Measurements from ENCODE around the gene LMAN1L.

Gene LMAN1L

GRCh38 chr15:74812533-74812932, at the start of gene LMAN1L:
LMAN1L (plus strand) TSS chr15:74812835; CDS start chr15:74812855, 20 bp downstream.
- DNase-seq = no peak

GRCh38 chr15:74763416-74763815, 49.2 kb upstream of the LMAN1L start:
- DNase-seq = no peak

GRCh38 chr15:74767167-74768098, 45.2 kb upstream of the LMAN1L start:
- no peak for DNase-seq

- no peak for DNase-seq
Observed at GRCh38 chr15:74768099-74768770, 44.4 kb upstream of the LMAN1L start.

GRCh38 chr15:74768771-74769342, 43.8 kb upstream of the LMAN1L start:
- peak; percentile 44 for DNase-seq

GRCh38 chr15:74769463-74770025, 43.1 kb upstream of the LMAN1L start:
- DNase-seq = no peak

GRCh38 chr15:74770211-74770903, 42.3 kb upstream of the LMAN1L start:
- no peak for DNase-seq

- DNase-seq = no peak
Observed at GRCh38 chr15:74773329-74773728, 39.3 kb upstream of the LMAN1L start.

GRCh38 chr15:74773731-74774252, 38.8 kb upstream of the LMAN1L start:
- DNase-seq = no peak

GRCh38 chr15:74775132-74775562, 37.5 kb upstream of the LMAN1L start:
- no peak for DNase-seq

- DNase-seq = no peak
Observed at GRCh38 chr15:74775894-74776293, 36.7 kb upstream of the LMAN1L start.

- peak; percentile 37 for DNase-seq
Observed at GRCh38 chr15:74776821-74777768, 35.5 kb upstream of the LMAN1L start.

GRCh38 chr15:74777769-74778598, 34.7 kb upstream of the LMAN1L start:
- no peak for DNase-seq

GRCh38 chr15:74778599-74778970, 34.0 kb upstream of the LMAN1L start:
- no peak for DNase-seq

- DNase-seq = no peak
Observed at GRCh38 chr15:74779162-74779648, 33.4 kb upstream of the LMAN1L start.

- no peak for DNase-seq
Observed at GRCh38 chr15:74780523-74781430, 31.9 kb upstream of the LMAN1L start.

GRCh38 chr15:74781431-74782258, 31.0 kb upstream of the LMAN1L start, which contains the start of gene CSK:
CSK (plus strand) TSS chr15:74782080; CDS start chr15:74798298, 16,218 bp downstream.
- peak; percentile 69 for DNase-seq

Data from activated CD4-positive, alpha-beta T cell treated with anti-CD3 and anti-CD28 coated beads for 1 hour (primary cell).